ENCODE measurements around the gene HEPHL1.
"Not testable (repeated sequence)": the region's sequence is repeated elsewhere in the genome, so short reads cannot be mapped to it uniquely, and the experiment has no call there.

HEPHL1 gene

GRCh38 chr11:94150704-94151685, 129.8 kb downstream of the HEPHL1 start:
- peak; percentile 31 for DNase-seq (ENCODE audit: low read depth)
- TF ChIP-seq CTCF (conservative IDR thresholded peaks at IDR 0.05; ENCODE audit: control insufficient read depth, insufficient read depth, low read depth, low read length), result no peak
- H3K4me3 ChIP-seq (ENCODE audit: control insufficient read depth, low read depth, low read length), result no peak overlapping the region

GRCh38 chr11:94151903-94152677, 130.9 kb downstream of the HEPHL1 start:
- peak; percentile 92 for DNase-seq (ENCODE audit: low read depth)
- H3K4me3 ChIP-seq (ENCODE audit: control insufficient read depth, low read depth, low read length), result no peak overlapping the region
- no peak for TF ChIP-seq CTCF (conservative IDR thresholded peaks at IDR 0.05; ENCODE audit: control insufficient read depth, insufficient read depth, low read depth, low read length)

GRCh38 chr11:94152678-94153065, 131.5 kb downstream of the HEPHL1 start:
- no peak for DNase-seq (ENCODE audit: low read depth)

GRCh38 chr11:94153320-94153719, 132.2 kb downstream of the HEPHL1 start:
- no peak for DNase-seq (ENCODE audit: low read depth)
- no peak for TF ChIP-seq CTCF (conservative IDR thresholded peaks at IDR 0.05; ENCODE audit: control insufficient read depth, insufficient read depth, low read depth, low read length)
- no peak overlapping the region for H3K4me3 ChIP-seq (ENCODE audit: control insufficient read depth, low read depth, low read length)

More at GRCh38 chr11:94152678-94153065, 131.5 kb downstream of the HEPHL1 start:
- H3K4me3 ChIP-seq (ENCODE audit: control insufficient read depth, low read depth, low read length), result no peak overlapping the region
- TF ChIP-seq CTCF (conservative IDR thresholded peaks at IDR 0.05; ENCODE audit: control insufficient read depth, insufficient read depth, low read depth, low read length), result no peak

GRCh38 chr11:94154095-94154856, 133.1 kb downstream of the HEPHL1 start:
- H3K4me3 ChIP-seq (ENCODE audit: control insufficient read depth, low read depth, low read length), result no peak overlapping the region
- TF ChIP-seq CTCF (conservative IDR thresholded peaks at IDR 0.05; ENCODE audit: control insufficient read depth, insufficient read depth, low read depth, low read length), result no peak

GRCh38 chr11:94157339-94157738, 136.2 kb downstream of the HEPHL1 start:
- H3K4me3 ChIP-seq (ENCODE audit: control insufficient read depth, low read depth, low read length); DNase-seq (ENCODE audit: low read depth): not testable (repeated sequence)

More at GRCh38 chr11:94154095-94154856, 133.1 kb downstream of the HEPHL1 start:
- DNase-seq (ENCODE audit: low read depth), result peak; percentile 31
